K562 (cell line): Measurements from ENCODE around the gene AKR1C3. TPM values are rescaled to one million over a fixed set of nuclear protein-coding genes. Genes with fewer than 3 reads are reported as not detected.

Experiments
- ATAC-seq: fragments of 200-7000 bp; cut with Tn5 transposase; 3 replicates; pipeline ENCODE4 v1.9.1; 2020; ENCODE audit warnings: moderate library complexity
- BruUV-seq: library from RNA; stranded (reverse); fragments of 400-500 nt; replicated peaks from 2 replicates; lab custom pipeline; 2021; lab: Mats Ljungman, UMichigan
- CTCF ChIA-PET: fragments of 300-600 bp; formaldehyde crosslinking; extraction: SDS; loops from one replicate; lab custom pipeline; 2021; ENCODE audit warnings: low intra/inter-chr PET ratio; lab: Yijun Ruan, JAX
- POLR2A ChIA-PET: fragments of 300-600, 350-650 bp; sonication (Branson Sonifier 250); formaldehyde crosslinking; extraction: SDS; loops from one replicate; lab custom pipeline; 2021; ENCODE audit warnings: antibody characterized with exemption, inconsistent platforms; lab: Yijun Ruan, JAX
- DNase-seq, 4 experiments: peaks; one replicate each; pipeline versions ENCODE4 v3.0.0 to v3.0.0-alpha.2; 2011 to 2018; ENCODE audit warnings: low spot score in 3 of 4, mixed read lengths in 3 of 4; ENCODE audit errors: extremely low read depth in 1 of 4
- FAIRE-seq: peaks from 2 replicates; lab custom pipeline; 2011; peaks lifted over from hg19 to GRCh38; lab: Jason Lieb, UNC
- H2AFZ ChIP-seq: 2 replicates; pipeline ENCODE4 v1.6.0; 2011; ENCODE audit warnings: low read depth, low read length, control low read depth, inconsistent platforms
- H3K27ac ChIP-seq: fragments of 200-600 bp; 3 replicates; pipeline ENCODE4 v1.8.0; 2011; ENCODE audit warnings: low read depth, mild to moderate bottlenecking, control low read depth, inconsistent platforms, low read length, moderate library complexity, mixed read lengths; ENCODE audit errors: extremely low read depth
- H3K27me3 ChIP-seq, 2 experiments: fragments of 300-600 bp in 1 of 2; 2 replicates in 1 of 2; 3 replicates in 1 of 2; pipeline versions ENCODE4 v1.6.0 to v1.8.0; 2011; ENCODE audit warnings: inconsistent platforms in 2 of 2, low read length in 2 of 2, mild to moderate bottlenecking in 1 of 2, mixed read lengths in 1 of 2, moderate library complexity in 1 of 2; ENCODE audit not compliant: control insufficient read depth in 2 of 2, insufficient read depth in 2 of 2
- H3K36me3 ChIP-seq: fragments of 300-600 bp; 3 replicates; pipeline ENCODE4 v1.8.0; 2011; ENCODE audit warnings: mild to moderate bottlenecking, low read length, inconsistent platforms; ENCODE audit not compliant: control insufficient read depth, insufficient read depth
- H3K4me1 ChIP-seq, 2 experiments: fragments of 200-600 bp in 1 of 2; replicated peaks in 1 of 2; 2 replicates in 1 of 2; 3 replicates in 1 of 2; pipeline versions ENCODE4 v1.5.1 to v1.8.0; 2011; ENCODE audit warnings: inconsistent platforms in 2 of 2, low read length in 2 of 2, mild to moderate bottlenecking in 1 of 2, mixed read lengths in 1 of 2, moderate library complexity in 1 of 2; ENCODE audit not compliant: control insufficient read depth in 2 of 2, insufficient read depth in 2 of 2
- H3K4me2 ChIP-seq: 2 replicates; pipeline ENCODE4 v1.6.1; 2011; ENCODE audit warnings: low read length, control low read depth, inconsistent platforms, mixed read lengths; ENCODE audit not compliant: insufficient read depth
- H3K4me3 ChIP-seq: fragments of 200-600 bp; sonication (generic), shearing (Covaris generic); 2 replicates; pipeline ENCODE4 v1.5.1; 2016; ENCODE audit warnings: control low read depth, inconsistent platforms
- H3K79me2 ChIP-seq: fragments of 200-600 bp; 3 replicates; pipeline ENCODE4 v1.8.0; 2011; ENCODE audit warnings: low read length, inconsistent platforms; ENCODE audit not compliant: control insufficient read depth, insufficient read depth
- H3K9ac ChIP-seq, 2 experiments: 2 replicates each; pipeline versions ENCODE4 v1.6.0 to v1.6.1; 2011; ENCODE audit warnings: low read depth in 2 of 2, low read length in 2 of 2, control low read depth in 1 of 2, inconsistent platforms in 1 of 2, mild to moderate bottlenecking in 1 of 2, mixed read lengths in 1 of 2; ENCODE audit not compliant: insufficient read depth in 1 of 2
- H3K9me1 ChIP-seq: one replicate; pipeline ENCODE4 v1.6.0; 2011; ENCODE audit warnings: inconsistent platforms, mild to moderate bottlenecking, low read length, moderate library complexity; ENCODE audit not compliant: control insufficient read depth, insufficient read depth
- H3K9me3 ChIP-seq: replicated peaks from 2 replicates; pipeline ENCODE4 v1.5.1; 2011; ENCODE audit warnings: low read depth, low read length, inconsistent platforms; ENCODE audit not compliant: control insufficient read depth, insufficient read depth
- H4K20me1 ChIP-seq: replicated peaks from 2 replicates; pipeline ENCODE4 v1.6.1; 2011; ENCODE audit warnings: low read length, inconsistent platforms, mixed read lengths; ENCODE audit not compliant: control insufficient read depth, insufficient read depth
- ARHGAP35 ChIP-seq: fragments of 450-650 bp; IDR thresholded peaks from 2 replicates; pipeline ENCODE4 v1.6.1; 2018; ENCODE audit not compliant: partially characterized antibody
- FOS ChIP-seq: IDR thresholded peaks from 3 replicates; pipeline ENCODE4 v1.6.1; 2011; ENCODE audit not compliant: insufficient read length; ENCODE audit errors: extremely low read depth
- KDM1A ChIP-seq, 2 experiments: fragments of 450-650 bp; IDR thresholded peaks; 2 replicates each; pipeline ENCODE4 v1.6.1; 2016; ENCODE audit warnings: mild to moderate bottlenecking in 2 of 2
- KDM4B ChIP-seq, 2 experiments: fragments of 450-650 bp in 1 of 2; sonication (generic) in 1 of 2; IDR thresholded peaks; 2 replicates each; pipeline ENCODE4 v1.6.1; 2016 to 2017; ENCODE audit warnings: borderline replicate concordance in 2 of 2, antibody characterized with exemption in 1 of 2, low read depth in 1 of 2, mild to moderate bottlenecking in 1 of 2
- MAFF ChIP-seq: IDR thresholded peaks from 2 replicates; pipeline ENCODE4 v1.6.1; 2012; ENCODE audit warnings: low read length, improper control_type of control experiment
- NR2F6 ChIP-seq: fragments of 450-650 bp; formaldehyde crosslinking; IDR thresholded peaks from 2 replicates; pipeline ENCODE4 v1.4.0; 2020; ENCODE audit warnings: mild to moderate bottlenecking
- SOX6 ChIP-seq: fragments of 450-650 bp; IDR thresholded peaks from 2 replicates; pipeline ENCODE4 v1.6.1; 2014; ENCODE audit warnings: mild to moderate bottlenecking
- ZNF263 ChIP-seq: sonication (generic); formaldehyde crosslinking; IDR thresholded peaks from 2 replicates; pipeline ENCODE4 v1.8.0; 2022; ENCODE audit warnings: mild to moderate bottlenecking, missing genetic modification reagents, borderline replicate concordance
- ZNF41 ChIP-seq: fragments of 250-450 bp; sonication (Bioruptor Pico); conservative IDR thresholded peaks from 2 replicates; pipeline ENCODE4 v1.4.0; 2020; ENCODE audit warnings: mild to moderate bottlenecking
- WGBS: fragments of 100-300 bp; shearing (Covaris generic); methylation state at CpG from one replicate; pipeline ENCODE4 v1.1.6; 2016; ENCODE audit warnings: low coverage, mixed read lengths; ENCODE audit not compliant: insufficient coverage; ENCODE audit errors: missing lambda C conversion rate; 5-methylcytosine and 5-hydroxymethylcytosine counted together
- in situ Hi-C: fragments of 300-500 bp; cut with MboI; formaldehyde crosslinking; loops from 4 replicates; pipeline ENCODE4 v1.15.0; 2018; ENCODE audit warnings: inconsistent platforms, mixed read lengths
- intact Hi-C: fragments of 100-400 bp; cut with micrococcal nuclease; formaldehyde crosslinking; loops from 2 replicates; pipeline ENCODE4 v1.14.2; 2022
- polyA plus RNA-seq, 8 experiments: library from polyadenylated mRNA; depleted of rRNA in 4 of 8; stranded (reverse) in 5 of 8; unstranded in 3 of 8; fragments of >200 nt; fragmentation: Nextera tagmentation in 2 of 8; fragmentation: Illumina TruSeq in 1 of 8; extraction: Ambion mirVana in 2 of 8; extraction: Trizol in 1 of 8; gene quantifications; 2 replicates each; pipeline versions ENCODE4 v1.2.1 to v1.2.3, GENCODE V29; 2011 to 2014; ENCODE audit warnings: inconsistent platforms in 1 of 8, missing spikeins in 1 of 8
- total RNA-seq, 7 experiments: library from RNA; depleted of rRNA in 6 of 7; stranded (reverse); fragments of >200 nt in 6 of 7; fragmentation: Illumina TruSeq in 2 of 7; extraction: Trizol in 2 of 7; gene quantifications; 2 replicates each; pipeline versions ENCODE4 v1.2.1 to v1.2.3, GENCODE V29; 2011 to 2021; ENCODE audit warnings: low replicate concordance in 1 of 7
- TF ChIP-seq, protein P1 (sequence below): fragments of 450-650 bp; formaldehyde crosslinking; conservative IDR thresholded peaks from 2 replicates; pipeline ENCODE4 v1.4.0; 2022; ENCODE audit warnings: mild to moderate bottlenecking, missing genetic modification characterization

The AKR1C3 gene
- total and polyA plus RNA-seq, 9 of the 15 experiments (the other 6 are each of a cell fraction or from before 2014, with no cell fraction given) = 4.6 to 20.4 (median 10.1) TPM

DNA sequence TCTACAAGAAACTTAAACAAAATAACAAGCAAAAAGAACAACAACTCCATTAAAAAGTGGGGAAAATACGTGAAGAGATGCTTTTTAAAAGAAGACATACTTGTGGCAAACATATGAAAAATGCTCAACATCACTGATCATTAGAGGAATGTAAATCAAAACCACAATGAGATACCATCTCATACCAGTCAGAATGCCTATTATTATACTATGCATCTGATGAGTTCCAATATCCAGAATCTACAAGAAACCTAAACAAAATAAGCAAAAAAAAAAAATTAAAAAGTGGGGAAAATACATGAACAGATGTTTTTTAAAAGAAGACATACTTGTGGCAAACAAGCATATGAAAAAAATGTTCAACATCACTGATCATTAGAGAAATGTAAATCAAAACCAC is 29.6 kb upstream of the AKR1C3 start:
- Histone ChIP-seq H3K4me2 (no peak overlapping the region), H3K4me1 (no peaks in the 10 kb centered on the region), H4K20me1 (no peaks in the 10 kb centered on the region), H3K9me3 (peaks cover 7% of the 10 kb centered on the region; the same call in 1 of the 2 replicates), H3K4me3 (no peak overlapping the region), H3K36me3 (no peaks in the 10 kb centered on the region), H3K27ac (no peak overlapping the region), H3K9ac (no peak overlapping the region), H3K9me1 (no peaks in the 10 kb centered on the region)
- FAIRE-seq (no peak), ATAC-seq (no peak)
- ChIA-PET CTCF (no interaction called here), POLR2A (interaction anchor here (1.0 kb wide), 1 partner anchor 24 kb away, joined by 4 read pairs; no protein-coding TSS in a partner anchor)
- no TSS peak for BruUV-seq
- WGBS = 52% methylated on average over 1 of the region's 1 CpG
- intact Hi-C loops = no loop called here
- TF ChIP-seq ARHGAP35 (no peak), ZNF41 (no peak), KDM4B (IDR thresholded peaks at IDR 0.05; ENCODE audit: borderline replicate concordance in 2 of 2, low read depth in 1 of 2) (no peak), MAFF (no peak), ZNF263 (CRISPR knock-in tag) (no peak), SOX6 (no peak), FOS (no peak), NR2F6 (no peak), KDM1A (IDR thresholded peaks at IDR 0.05) (no peak)
- TF ChIP-seq, protein P1, sequence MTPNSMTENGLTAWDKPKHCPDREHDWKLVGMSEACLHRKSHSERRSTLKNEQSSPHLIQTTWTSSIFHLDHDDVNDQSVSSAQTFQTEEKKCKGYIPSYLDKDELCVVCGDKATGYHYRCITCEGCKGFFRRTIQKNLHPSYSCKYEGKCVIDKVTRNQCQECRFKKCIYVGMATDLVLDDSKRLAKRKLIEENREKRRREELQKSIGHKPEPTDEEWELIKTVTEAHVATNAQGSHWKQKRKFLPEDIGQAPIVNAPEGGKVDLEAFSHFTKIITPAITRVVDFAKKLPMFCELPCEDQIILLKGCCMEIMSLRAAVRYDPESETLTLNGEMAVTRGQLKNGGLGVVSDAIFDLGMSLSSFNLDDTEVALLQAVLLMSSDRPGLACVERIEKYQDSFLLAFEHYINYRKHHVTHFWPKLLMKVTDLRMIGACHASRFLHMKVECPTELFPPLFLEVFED (CRISPR knock-in tag) = no peak
- TF ChIP-seq, all 486 proteins: peak for 0
- no peak for DNase-seq
- no peaks in the 10 kb centered on the region for H3K27me3 ChIP-seq
- H3K79me2 ChIP-seq = no peaks in the 10 kb centered on the region
- in situ Hi-C loops = no loop called here
- no peak overlapping the region for H2AFZ ChIP-seq
